Neuronal stem cell (in vitro differentiated cells): ENCODE results near the gene NRAS.

Experiments
- DNase-seq: peaks from one replicate; pipeline ENCODE4 v3.0.0-alpha.2; 2013; ENCODE audit warnings: low spot score
- H2AFZ ChIP-seq: one replicate; pipeline ENCODE4 v1.6.1; 2013; ENCODE audit warnings: mild to moderate bottlenecking, low read length, inconsistent platforms
- H2AK5ac ChIP-seq: 2 replicates; pipeline ENCODE4 v1.6.1; 2013; ENCODE audit warnings: low read depth, mild to moderate bottlenecking, inconsistent platforms, low read length, moderate library complexity, mixed read lengths
- H2BK120ac ChIP-seq: 2 replicates; pipeline ENCODE4 v1.6.1; 2013; ENCODE audit warnings: low read depth, mild to moderate bottlenecking, inconsistent platforms, low read length, moderate library complexity, mixed read lengths
- H2BK12ac ChIP-seq: one replicate; pipeline ENCODE4 v1.6.1; 2013; ENCODE audit warnings: low read length, inconsistent platforms
- H2BK15ac ChIP-seq: 2 replicates; pipeline ENCODE4 v1.6.1; 2013; ENCODE audit warnings: mild to moderate bottlenecking, low read length, inconsistent platforms, mixed read lengths
- H2BK5ac ChIP-seq: one replicate; pipeline ENCODE4 v1.6.1; 2013; ENCODE audit warnings: inconsistent platforms, mild to moderate bottlenecking, low read length, moderate library complexity
- H3K14ac ChIP-seq: one replicate; pipeline ENCODE4 v1.6.1; 2013; ENCODE audit warnings: low read length, inconsistent platforms
- H3K18ac ChIP-seq: 2 replicates; pipeline ENCODE4 v1.6.1; 2013; ENCODE audit warnings: low read length, inconsistent platforms
- H3K23ac ChIP-seq: 2 replicates; pipeline ENCODE4 v1.6.1; 2013; ENCODE audit warnings: low read depth, mild to moderate bottlenecking, mixed read lengths, low read length, inconsistent platforms; ENCODE audit not compliant: poor library complexity
- H3K27ac ChIP-seq: replicated peaks from 3 replicates; pipeline ENCODE4 v1.5.1; 2013; ENCODE audit warnings: low read length, inconsistent platforms
- H3K27me3 ChIP-seq, 3 experiments: 2 replicates each; pipeline ENCODE4 v1.6.1; 2013; ENCODE audit warnings: low read length in 3 of 3, mild to moderate bottlenecking in 2 of 3, inconsistent platforms in 1 of 3, low read depth in 1 of 3, mixed read lengths in 1 of 3, moderate library complexity in 1 of 3; ENCODE audit not compliant: control insufficient read depth in 3 of 3, insufficient read depth in 3 of 3
- H3K36me3 ChIP-seq, 2 donors: replicated peaks in 1 of 2; 2 replicates each; pipeline ENCODE4 v1.6.1; 2013; ENCODE audit warnings: low read length in 2 of 2; ENCODE audit not compliant: control insufficient read depth in 2 of 2, insufficient read depth in 2 of 2
- H3K4ac ChIP-seq: 2 replicates; pipeline ENCODE4 v1.6.1; 2013; ENCODE audit warnings: inconsistent platforms, mild to moderate bottlenecking, low read length, moderate library complexity
- H3K4me1 ChIP-seq, 2 donors: 1 replicate in 1 of 2; 2 replicates in 1 of 2; pipeline ENCODE4 v1.6.1; 2013; ENCODE audit warnings: low read length in 2 of 2, low read depth in 1 of 2; ENCODE audit not compliant: control insufficient read depth in 2 of 2, insufficient read depth in 1 of 2
- H3K4me2 ChIP-seq: one replicate; pipeline ENCODE4 v1.6.1; 2013; ENCODE audit warnings: mild to moderate bottlenecking, low read length, inconsistent platforms; ENCODE audit not compliant: insufficient read depth, poor library complexity, severe bottlenecking
- H3K4me3 ChIP-seq, 2 donors: 2 replicates each; pipeline ENCODE4 v1.5.1; 2013; ENCODE audit warnings: low read length in 2 of 2, mild to moderate bottlenecking in 2 of 2, inconsistent platforms in 1 of 2, moderate library complexity in 1 of 2
- H3K79me1 ChIP-seq: one replicate; pipeline ENCODE4 v1.6.1; 2013; ENCODE audit warnings: low read depth, mild to moderate bottlenecking, inconsistent platforms, low read length, moderate library complexity
- H3K9ac ChIP-seq: one replicate; pipeline ENCODE4 v1.6.1; 2013; ENCODE audit warnings: mild to moderate bottlenecking, low read depth, low read length, inconsistent platforms; ENCODE audit not compliant: poor library complexity
- H3K9me3 ChIP-seq, 2 donors: replicated peaks in 1 of 2; 2 replicates each; pipeline versions ENCODE3 to v1.6.1; 2013; ENCODE audit warnings: low read length in 2 of 2, mild to moderate bottlenecking in 2 of 2, inconsistent platforms in 1 of 2, low read depth in 1 of 2, mixed read lengths in 1 of 2, moderate library complexity in 1 of 2; ENCODE audit not compliant: control insufficient read depth in 2 of 2, insufficient read depth in 1 of 2
- H4K8ac ChIP-seq: one replicate; pipeline ENCODE4 v1.6.1; 2013; ENCODE audit warnings: low read depth, mild to moderate bottlenecking, inconsistent platforms, low read length, moderate library complexity
- H4K91ac ChIP-seq: one replicate; pipeline ENCODE4 v1.6.1; 2013; ENCODE audit warnings: low read length, low read depth, mild to moderate bottlenecking, inconsistent platforms; ENCODE audit not compliant: poor library complexity
- whole genome bisulfite sequencing, 2 donors: extraction: QIAGEN DNeasy Blood & Tissue Kit; methylation state at CpG; one replicate each; pipeline ENCODE4 v1.1.7; 2013; ENCODE audit warnings: missing lambda C conversion rate in 2 of 2, mixed read lengths in 1 of 2; ENCODE audit not compliant: insufficient read length in 2 of 2, insufficient replicate concordance in 1 of 2; ENCODE audit errors: extremely low coverage in 2 of 2; 5-methylcytosine and 5-hydroxymethylcytosine counted together

NRAS gene

GRCh38 chr1:114740331-114740730, 23.8 kb upstream of the NRAS start:
- H3K18ac ChIP-seq = no peak overlapping the region
- DNase-seq = no peak
- H2BK12ac ChIP-seq = no peak overlapping the region
- H4K8ac ChIP-seq = no peak overlapping the region
- H3K4me2 ChIP-seq = no peak overlapping the region
- peaks cover 15 to 99% of the 10 kb centered on the region in 2 donors for H3K36me3 ChIP-seq
- no peak overlapping the region for H3K23ac ChIP-seq
- no peak overlapping the region for H3K14ac ChIP-seq
- H3K4me3 ChIP-seq = no peak overlapping the region
- no peak overlapping the region for H2BK5ac ChIP-seq
- no peak overlapping the region for H3K9ac ChIP-seq
- no peak overlapping the region for H2BK120ac ChIP-seq
- no peaks in the 10 kb centered on the region for H3K27me3 ChIP-seq
- H3K9me3 ChIP-seq = no peaks in the 10 kb centered on the region
- H3K4me1 ChIP-seq = no peaks in the 10 kb centered on the region
- no peak overlapping the region for H2BK15ac ChIP-seq
- no peak overlapping the region for H2AK5ac ChIP-seq
- no peak overlapping the region for H2AFZ ChIP-seq
- H3K79me1 ChIP-seq = no peaks in the 10 kb centered on the region
- no peak overlapping the region for H3K4ac ChIP-seq
- no peak overlapping the region for H4K91ac ChIP-seq
- WGBS, 2 donors = no CpG with 5 or more reads among the region's 1 CpG
- no peak overlapping the region for H3K27ac ChIP-seq

GRCh38 chr1:114737314-114737849, 20.8 kb upstream of the NRAS start:
- no CpG with 5 or more reads among the region's 6 CpGs for WGBS, 2 donors
- peaks cover 23 to 99% of the 10 kb centered on the region in 2 donors for H3K36me3 ChIP-seq

GRCh38 chr1:114735479-114735878, 18.9 kb upstream of the NRAS start:
- H3K79me1 ChIP-seq = no peaks in the 10 kb centered on the region

More at GRCh38 chr1:114737314-114737849, 20.8 kb upstream of the NRAS start:
- no peak overlapping the region for H2BK12ac ChIP-seq
- H3K4me3 ChIP-seq = no peak overlapping the region
- no peak overlapping the region for H4K8ac ChIP-seq
- H3K9ac ChIP-seq = no peak overlapping the region
- no peak overlapping the region for H2BK5ac ChIP-seq
- no peaks in the 10 kb centered on the region for H3K27me3 ChIP-seq
- H2BK120ac ChIP-seq = no peak overlapping the region
- no peak overlapping the region for H2AK5ac ChIP-seq
- no peak overlapping the region for H4K91ac ChIP-seq
- no peak overlapping the region for H3K4me2 ChIP-seq
- no peak overlapping the region for H3K27ac ChIP-seq
- H3K4ac ChIP-seq = no peak overlapping the region
- H3K79me1 ChIP-seq = no peaks in the 10 kb centered on the region
- no peak overlapping the region for H2BK15ac ChIP-seq
- no peak overlapping the region for H3K14ac ChIP-seq
- DNase-seq = no peak
- H3K18ac ChIP-seq = no peak overlapping the region
- no peak overlapping the region for H2AFZ ChIP-seq
- H3K23ac ChIP-seq = no peak overlapping the region
- no peaks in the 10 kb centered on the region for H3K4me1 ChIP-seq
- no peaks in the 10 kb centered on the region for H3K9me3 ChIP-seq

GRCh38 chr1:114729782-114730181, 13.2 kb upstream of the NRAS start:
- no peak overlapping the region for H3K4ac ChIP-seq
- WGBS, 2 donors = no CpG with 5 or more reads among the region's 1 CpG
- H3K36me3 ChIP-seq = peaks cover 34 to 99% of the 10 kb centered on the region in 2 donors

More at GRCh38 chr1:114735479-114735878, 18.9 kb upstream of the NRAS start:
- no peak overlapping the region for H4K91ac ChIP-seq
- H3K4ac ChIP-seq = no peak overlapping the region
- H2BK12ac ChIP-seq = no peak overlapping the region
- H3K9ac ChIP-seq = no peak overlapping the region
- no peak overlapping the region for H3K4me3 ChIP-seq
- WGBS, 2 donors = no CpG with 5 or more reads among the region's 1 CpG
- no peak overlapping the region for H3K18ac ChIP-seq
- H3K27me3 ChIP-seq = no peaks in the 10 kb centered on the region
- H3K9me3 ChIP-seq = no peaks in the 10 kb centered on the region
- H3K27ac ChIP-seq = no peak overlapping the region
- H2BK120ac ChIP-seq = no peak overlapping the region
- H2AK5ac ChIP-seq = no peak overlapping the region
- H3K36me3 ChIP-seq = peaks cover 30 to 99% of the 10 kb centered on the region in 2 donors
- H3K4me2 ChIP-seq = no peak overlapping the region
- no peak for DNase-seq
- H3K14ac ChIP-seq = no peak overlapping the region
- no peaks in the 10 kb centered on the region for H3K4me1 ChIP-seq
- no peak overlapping the region for H2AFZ ChIP-seq
- H3K23ac ChIP-seq = no peak overlapping the region
- H4K8ac ChIP-seq = no peak overlapping the region
- no peak overlapping the region for H2BK5ac ChIP-seq
- no peak overlapping the region for H2BK15ac ChIP-seq

More at GRCh38 chr1:114729782-114730181, 13.2 kb upstream of the NRAS start:
- no peak overlapping the region for H3K9ac ChIP-seq
- H3K4me2 ChIP-seq = no peak overlapping the region
- H3K14ac ChIP-seq = no peak overlapping the region
- no peaks in the 10 kb centered on the region for H3K79me1 ChIP-seq
- no peaks in the 10 kb centered on the region for H3K27me3 ChIP-seq
- no peak overlapping the region for H2BK15ac ChIP-seq
- no peak overlapping the region for H2BK12ac ChIP-seq
- H2AFZ ChIP-seq = no peak overlapping the region
- no peak overlapping the region for H3K4me3 ChIP-seq
- H3K23ac ChIP-seq = no peak overlapping the region
- no peak overlapping the region for H3K18ac ChIP-seq
- no peaks in the 10 kb centered on the region for H3K4me1 ChIP-seq
- H3K9me3 ChIP-seq = no peaks in the 10 kb centered on the region
- H2BK120ac ChIP-seq = no peak overlapping the region
- no peak for DNase-seq
- no peak overlapping the region for H4K91ac ChIP-seq
- no peak overlapping the region for H4K8ac ChIP-seq
- no peak overlapping the region for H2BK5ac ChIP-seq
- no peak overlapping the region for H3K27ac ChIP-seq
- H2AK5ac ChIP-seq = no peak overlapping the region
